ENCODE measurements around the gene HSD17B11.
"Not testable (repeated sequence)": the region's sequence is repeated elsewhere in the genome, so short reads cannot be mapped to it uniquely, and the experiment has no call there.

The HSD17B11 gene

GRCh38 chr4:87315000-87315399 lies 76.0 kb downstream of the HSD17B11 start:
- H3K9me3 Mint-ChIP-seq (ENCODE audit: low read depth); H3K4me3 Mint-ChIP-seq; H3K27ac Mint-ChIP-seq; H3K4me1 Mint-ChIP-seq (ENCODE audit: low read depth); H3K27me3 Mint-ChIP-seq: not testable (repeated sequence)
- H3K36me3 Mint-ChIP-seq = peaks cover 11% of the 10 kb centered on the region

GRCh38 chr4:87313756-87314155 lies 77.2 kb downstream of the HSD17B11 start:
- peaks cover 14% of the 10 kb centered on the region for H3K36me3 Mint-ChIP-seq
- no peak overlapping the region for H3K4me3 Mint-ChIP-seq
- no peaks in the 10 kb centered on the region for H3K4me1 Mint-ChIP-seq (ENCODE audit: low read depth)
- no peaks in the 10 kb centered on the region for H3K27me3 Mint-ChIP-seq
- H3K27ac Mint-ChIP-seq = no peak overlapping the region
- H3K9me3 Mint-ChIP-seq (ENCODE audit: low read depth) = no peaks in the 10 kb centered on the region

- Mint-ChIP-seq H3K36me3 (peaks cover 14% of the 10 kb centered on the region), H3K4me1 (ENCODE audit: low read depth) (no peaks in the 10 kb centered on the region), H3K27ac (no peak overlapping the region), H3K4me3 (no peak overlapping the region), H3K9me3 (ENCODE audit: low read depth) (no peaks in the 10 kb centered on the region), H3K27me3 (no peaks in the 10 kb centered on the region)
Observed at GRCh38 chr4:87311684-87312083, 79.3 kb downstream of the HSD17B11 start.

GRCh38 chr4:87310691-87311335 lies 80.2 kb downstream of the HSD17B11 start:
- peaks cover 14% of the 10 kb centered on the region for H3K36me3 Mint-ChIP-seq
- H3K9me3 Mint-ChIP-seq (ENCODE audit: low read depth) = no peaks in the 10 kb centered on the region
- H3K4me3 Mint-ChIP-seq = no peak overlapping the region
- no peak overlapping the region for H3K27ac Mint-ChIP-seq
- H3K4me1 Mint-ChIP-seq (ENCODE audit: low read depth) = no peaks in the 10 kb centered on the region
- no peaks in the 10 kb centered on the region for H3K27me3 Mint-ChIP-seq

GRCh38 chr4:87309625-87310024 lies 81.4 kb downstream of the HSD17B11 start:
- no peaks in the 10 kb centered on the region for H3K27me3 Mint-ChIP-seq
- H3K9me3 Mint-ChIP-seq (ENCODE audit: low read depth) = no peaks in the 10 kb centered on the region
- peaks cover 1% of the 10 kb centered on the region for H3K4me1 Mint-ChIP-seq (ENCODE audit: low read depth)
- H3K27ac Mint-ChIP-seq = no peak overlapping the region
- H3K4me3 Mint-ChIP-seq = no peak overlapping the region
- peaks cover 11% of the 10 kb centered on the region for H3K36me3 Mint-ChIP-seq

GRCh38 chr4:87306056-87306455 lies 84.9 kb downstream of the HSD17B11 start:
- Mint-ChIP-seq H3K9me3 (ENCODE audit: low read depth) (no peaks in the 10 kb centered on the region), H3K27me3 (no peaks in the 10 kb centered on the region), H3K4me3 (no peak overlapping the region), H3K4me1 (ENCODE audit: low read depth) (peaks cover 1% of the 10 kb centered on the region), H3K27ac (no peak overlapping the region), H3K36me3 (peaks cover 4% of the 10 kb centered on the region)

GRCh38 chr4:87305562-87305961 lies 85.4 kb downstream of the HSD17B11 start:
- H3K4me3 Mint-ChIP-seq = no peak overlapping the region
- peaks cover 1% of the 10 kb centered on the region for H3K4me1 Mint-ChIP-seq (ENCODE audit: low read depth)
- H3K9me3 Mint-ChIP-seq (ENCODE audit: low read depth) = no peaks in the 10 kb centered on the region
- no peak overlapping the region for H3K27ac Mint-ChIP-seq
- peaks cover 3% of the 10 kb centered on the region for H3K36me3 Mint-ChIP-seq
- H3K27me3 Mint-ChIP-seq = no peaks in the 10 kb centered on the region

GRCh38 chr4:87304745-87305432 lies 86.1 kb downstream of the HSD17B11 start:
- no peak overlapping the region for H3K4me3 Mint-ChIP-seq
- no peak overlapping the region for H3K27ac Mint-ChIP-seq
- H3K4me1 Mint-ChIP-seq (ENCODE audit: low read depth) = peaks cover 1% of the 10 kb centered on the region
- no peaks in the 10 kb centered on the region for H3K9me3 Mint-ChIP-seq (ENCODE audit: low read depth)
- H3K27me3 Mint-ChIP-seq = no peaks in the 10 kb centered on the region
- H3K36me3 Mint-ChIP-seq = peaks cover 3% of the 10 kb centered on the region

- H3K27me3 Mint-ChIP-seq = peaks cover 2% of the 10 kb centered on the region
- H3K36me3 Mint-ChIP-seq = no peaks in the 10 kb centered on the region
- H3K4me1 Mint-ChIP-seq (ENCODE audit: low read depth) = no peaks in the 10 kb centered on the region
- H3K27ac Mint-ChIP-seq = no peak overlapping the region
- H3K4me3 Mint-ChIP-seq = no peak overlapping the region
- H3K9me3 Mint-ChIP-seq (ENCODE audit: low read depth) = no peaks in the 10 kb centered on the region
Observed at GRCh38 chr4:87299898-87300297, 91.1 kb downstream of the HSD17B11 start.

- peaks cover 4% of the 10 kb centered on the region for H3K36me3 Mint-ChIP-seq
- no peak overlapping the region for H3K4me3 Mint-ChIP-seq
- no peaks in the 10 kb centered on the region for H3K4me1 Mint-ChIP-seq (ENCODE audit: low read depth)
- H3K27me3 Mint-ChIP-seq = peaks cover 2% of the 10 kb centered on the region
- H3K27ac Mint-ChIP-seq = no peak overlapping the region
- H3K9me3 Mint-ChIP-seq (ENCODE audit: low read depth) = peaks cover 5% of the 10 kb centered on the region
Observed at GRCh38 chr4:87298362-87298761, 92.6 kb downstream of the HSD17B11 start.

GRCh38 chr4:87294911-87295310 lies 96.1 kb downstream of the HSD17B11 start:
- not testable (repeated sequence) for H3K27ac Mint-ChIP-seq; H3K36me3 Mint-ChIP-seq; H3K9me3 Mint-ChIP-seq (ENCODE audit: low read depth); H3K4me1 Mint-ChIP-seq (ENCODE audit: low read depth); H3K27me3 Mint-ChIP-seq; H3K4me3 Mint-ChIP-seq

GRCh38 chr4:87293889-87294288 lies 97.1 kb downstream of the HSD17B11 start:
- H3K4me3 Mint-ChIP-seq; H3K36me3 Mint-ChIP-seq; H3K27ac Mint-ChIP-seq; H3K9me3 Mint-ChIP-seq (ENCODE audit: low read depth); H3K27me3 Mint-ChIP-seq; H3K4me1 Mint-ChIP-seq (ENCODE audit: low read depth): not testable (repeated sequence)

GRCh38 chr4:87286970-87287369 lies 104.0 kb downstream of the HSD17B11 start:
- no peaks in the 10 kb centered on the region for H3K4me1 Mint-ChIP-seq (ENCODE audit: low read depth)
- H3K9me3 Mint-ChIP-seq (ENCODE audit: low read depth) = peaks cover 23% of the 10 kb centered on the region
- H3K27ac Mint-ChIP-seq = no peak overlapping the region
- H3K36me3 Mint-ChIP-seq = peaks cover 12% of the 10 kb centered on the region
- no peaks in the 10 kb centered on the region for H3K27me3 Mint-ChIP-seq
- no peak overlapping the region for H3K4me3 Mint-ChIP-seq
